ENCODE data around the gene SPATA45. TPM values are rescaled to one million over a fixed set of nuclear protein-coding genes. Genes with fewer than 3 reads are reported as not detected.

Gene SPATA45
- total and polyA plus RNA-seq, 2 of the 13 experiments (the other 11 are each of a cell fraction or from before 2014, with no cell fraction given) = 0.17 to 0.64 TPM

- TF ChIP-seq ZFP82 (CRISPR knock-in tag; IDR thresholded peaks at IDR 0.05; ENCODE audit: borderline replicate concordance) = no peak
- no peak for TF ChIP-seq TBP (CRISPR knock-in tag; IDR thresholded peaks at IDR 0.05)
- peak; percentile 26; the same call in 1 of the 2 replicates for TF ChIP-seq FOXJ3 (CRISPR knock-in tag; IDR thresholded peaks at IDR 0.05; ENCODE audit: borderline replicate concordance)
- no peak for TF ChIP-seq ZSCAN21 (CRISPR knock-in tag; IDR thresholded peaks at IDR 0.05; ENCODE audit: borderline replicate concordance)
- TF ChIP-seq ZNF703 (CRISPR knock-in tag; IDR thresholded peaks at IDR 0.05; ENCODE audit: borderline replicate concordance) = no peak
- TF ChIP-seq AKAP8 (CRISPR knock-in tag; IDR thresholded peaks at IDR 0.05) = no peak
- TF ChIP-seq FIP1L1 (IDR thresholded peaks at IDR 0.05; ENCODE audit: borderline replicate concordance, insufficient read depth, low read depth, low read length) = no peak
- TF ChIP-seq, protein P1, sequence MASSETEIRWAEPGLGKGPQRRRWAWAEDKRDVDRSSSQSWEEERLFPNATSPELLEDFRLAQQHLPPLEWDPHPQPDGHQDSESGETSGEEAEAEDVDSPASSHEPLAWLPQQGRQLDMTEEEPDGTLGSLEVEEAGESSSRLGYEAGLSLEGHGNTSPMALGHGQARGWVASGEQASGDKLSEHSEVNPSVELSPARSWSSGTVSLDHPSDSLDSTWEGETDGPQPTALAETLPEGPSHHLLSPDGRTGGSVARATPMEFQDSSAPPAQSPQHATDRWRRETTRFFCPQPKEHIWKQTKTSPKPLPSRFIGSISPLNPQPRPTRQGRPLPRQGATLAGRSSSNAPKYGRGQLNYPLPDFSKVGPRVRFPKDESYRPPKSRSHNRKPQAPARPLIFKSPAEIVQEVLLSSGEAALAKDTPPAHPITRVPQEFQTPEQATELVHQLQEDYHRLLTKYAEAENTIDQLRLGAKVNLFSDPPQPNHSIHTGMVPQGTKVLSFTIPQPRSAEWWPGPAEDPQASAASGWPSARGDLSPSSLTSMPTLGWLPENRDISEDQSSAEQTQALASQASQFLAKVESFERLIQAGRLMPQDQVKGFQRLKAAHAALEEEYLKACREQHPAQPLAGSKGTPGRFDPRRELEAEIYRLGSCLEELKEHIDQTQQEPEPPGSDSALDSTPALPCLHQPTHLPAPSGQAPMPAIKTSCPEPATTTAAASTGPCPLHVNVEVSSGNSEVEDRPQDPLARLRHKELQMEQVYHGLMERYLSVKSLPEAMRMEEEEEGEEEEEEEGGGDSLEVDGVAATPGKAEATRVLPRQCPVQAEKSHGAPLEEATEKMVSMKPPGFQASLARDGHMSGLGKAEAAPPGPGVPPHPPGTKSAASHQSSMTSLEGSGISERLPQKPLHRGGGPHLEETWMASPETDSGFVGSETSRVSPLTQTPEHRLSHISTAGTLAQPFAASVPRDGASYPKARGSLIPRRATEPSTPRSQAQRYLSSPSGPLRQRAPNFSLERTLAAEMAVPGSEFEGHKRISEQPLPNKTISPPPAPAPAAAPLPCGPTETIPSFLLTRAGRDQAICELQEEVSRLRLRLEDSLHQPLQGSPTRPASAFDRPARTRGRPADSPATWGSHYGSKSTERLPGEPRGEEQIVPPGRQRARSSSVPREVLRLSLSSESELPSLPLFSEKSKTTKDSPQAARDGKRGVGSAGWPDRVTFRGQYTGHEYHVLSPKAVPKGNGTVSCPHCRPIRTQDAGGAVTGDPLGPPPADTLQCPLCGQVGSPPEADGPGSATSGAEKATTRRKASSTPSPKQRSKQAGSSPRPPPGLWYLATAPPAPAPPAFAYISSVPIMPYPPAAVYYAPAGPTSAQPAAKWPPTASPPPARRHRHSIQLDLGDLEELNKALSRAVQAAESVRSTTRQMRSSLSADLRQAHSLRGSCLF (CRISPR knock-in tag; IDR thresholded peaks at IDR 0.05; ENCODE audit: borderline replicate concordance) = no peak
- TF ChIP-seq, protein P2, sequence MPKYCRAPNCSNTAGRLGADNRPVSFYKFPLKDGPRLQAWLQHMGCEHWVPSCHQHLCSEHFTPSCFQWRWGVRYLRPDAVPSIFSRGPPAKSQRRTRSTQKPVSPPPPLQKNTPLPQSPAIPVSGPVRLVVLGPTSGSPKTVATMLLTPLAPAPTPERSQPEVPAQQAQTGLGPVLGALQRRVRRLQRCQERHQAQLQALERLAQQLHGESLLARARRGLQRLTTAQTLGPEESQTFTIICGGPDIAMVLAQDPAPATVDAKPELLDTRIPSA (CRISPR knock-in tag; IDR thresholded peaks at IDR 0.05; ENCODE audit: borderline replicate concordance) = no peak
- 0 out of 2 replicates have a peak, but pooled peaks have one; percentile 15 for TF ChIP-seq MIER3 (CRISPR knock-in tag; IDR thresholded peaks at IDR 0.05; ENCODE audit: borderline replicate concordance)
- no peak for TF ChIP-seq CCDC6 (CRISPR knock-in tag; IDR thresholded peaks at IDR 0.05)
- peak; percentile 77 for TF ChIP-seq FOXA3 (CRISPR knock-in tag; IDR thresholded peaks at IDR 0.05)
- TF ChIP-seq PAWR (CRISPR knock-in tag; IDR thresholded peaks at IDR 0.05; ENCODE audit: borderline replicate concordance) = no peak
- TF ChIP-seq ZMYM4 (CRISPR knock-in tag; IDR thresholded peaks at IDR 0.05) = no peak
- TF ChIP-seq, protein P3, sequence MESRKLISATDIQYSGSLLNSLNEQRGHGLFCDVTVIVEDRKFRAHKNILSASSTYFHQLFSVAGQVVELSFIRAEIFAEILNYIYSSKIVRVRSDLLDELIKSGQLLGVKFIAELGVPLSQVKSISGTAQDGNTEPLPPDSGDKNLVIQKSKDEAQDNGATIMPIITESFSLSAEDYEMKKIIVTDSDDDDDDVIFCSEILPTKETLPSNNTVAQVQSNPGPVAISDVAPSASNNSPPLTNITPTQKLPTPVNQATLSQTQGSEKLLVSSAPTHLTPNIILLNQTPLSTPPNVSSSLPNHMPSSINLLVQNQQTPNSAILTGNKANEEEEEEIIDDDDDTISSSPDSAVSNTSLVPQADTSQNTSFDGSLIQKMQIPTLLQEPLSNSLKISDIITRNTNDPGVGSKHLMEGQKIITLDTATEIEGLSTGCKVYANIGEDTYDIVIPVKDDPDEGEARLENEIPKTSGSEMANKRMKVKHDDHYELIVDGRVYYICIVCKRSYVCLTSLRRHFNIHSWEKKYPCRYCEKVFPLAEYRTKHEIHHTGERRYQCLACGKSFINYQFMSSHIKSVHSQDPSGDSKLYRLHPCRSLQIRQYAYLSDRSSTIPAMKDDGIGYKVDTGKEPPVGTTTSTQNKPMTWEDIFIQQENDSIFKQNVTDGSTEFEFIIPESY (CRISPR knock-in tag; IDR thresholded peaks at IDR 0.05) = no peak
- TF ChIP-seq ZNF781 (CRISPR knock-in tag; IDR thresholded peaks at IDR 0.05; ENCODE audit: borderline replicate concordance, not compliant biosample characterization) = no peak
- TF ChIP-seq MAZ (IDR thresholded peaks at IDR 0.05; ENCODE audit: borderline replicate concordance, low read depth, low read length) = no peak
- no peak for TF ChIP-seq MAZ (CRISPR knock-in tag; IDR thresholded peaks at IDR 0.05; ENCODE audit: low read depth)
- no peak for TF ChIP-seq NFKBIZ (CRISPR knock-in tag; IDR thresholded peaks at IDR 0.05)
- TF ChIP-seq PBX3 (CRISPR knock-in tag; IDR thresholded peaks at IDR 0.05; ENCODE audit: borderline replicate concordance) = no peak
- no peak for TF ChIP-seq DNMT1 (CRISPR knock-in tag; IDR thresholded peaks at IDR 0.05)
- TF ChIP-seq JUN (CRISPR knock-in tag; IDR thresholded peaks at IDR 0.05) = no peak
These were observed 52.9 kb downstream of the SPATA45 start (continued) for GRCh38 chr1:212794561-212795014.

All from HepG2 (cell line).